Measurements from ENCODE around the gene ABHD18.

- TF ChIP-seq GATA3 (IDR thresholded peaks at IDR 0.05; ENCODE audit: low read depth, low read length) (no peak), GATA2 (IDR thresholded peaks at IDR 0.05; ENCODE audit: low read depth, low read length) (no peak)
These were observed 103.7 kb downstream of the ABHD18 start for GRCh38 chr4:128068918-128069317.

Data from SH-SY5Y (cell line).